Activated naive CD4-positive, alpha-beta T cell treated with anti-CD3 and anti-CD28 coated beads, Interleukin-2, amount 50 U/mL, for 24 hours (primary cell): ENCODE measurements around the gene AVPR2.

Experiments
- H3K27ac Mint-ChIP-seq: one replicate; pipeline ENCODE4 v1.8.0; 2021; ENCODE audit warnings: mild to moderate bottlenecking, mixed read lengths
- H3K27me3 Mint-ChIP-seq: one replicate; pipeline ENCODE4 v1.8.0; 2021; ENCODE audit warnings: mixed read lengths
- H3K36me3 Mint-ChIP-seq: one replicate; pipeline ENCODE4 v1.8.0; 2021; ENCODE audit warnings: mixed read lengths
- H3K4me1 Mint-ChIP-seq: one replicate; pipeline ENCODE4 v1.8.0; 2021; ENCODE audit warnings: mixed read lengths
- H3K4me3 Mint-ChIP-seq: one replicate; pipeline ENCODE4 v1.8.0; 2021; ENCODE audit warnings: mild to moderate bottlenecking, mixed read lengths
- H3K9me3 Mint-ChIP-seq: one replicate; pipeline ENCODE4 v1.8.0; 2021; ENCODE audit warnings: mixed read lengths

The AVPR2 gene

GRCh38 chrX:153897899-153898298 is 6.6 kb upstream of the AVPR2 start:
- Mint-ChIP-seq H3K9me3 (no peaks in the 10 kb centered on the region), H3K4me3 (no peak overlapping the region), H3K27ac (no peak overlapping the region), H3K4me1 (peaks cover 18% of the 10 kb centered on the region), H3K36me3 (no peaks in the 10 kb centered on the region), H3K27me3 (no peaks in the 10 kb centered on the region)

- no peaks in the 10 kb centered on the region for H3K36me3 Mint-ChIP-seq
- H3K4me1 Mint-ChIP-seq: peaks cover 34% of the 10 kb centered on the region
- peak overlapping the region; percentile 71 for H3K4me3 Mint-ChIP-seq
- H3K27ac Mint-ChIP-seq: peak overlapping the region; percentile 38
- no peaks in the 10 kb centered on the region for H3K9me3 Mint-ChIP-seq
- no peaks in the 10 kb centered on the region for H3K27me3 Mint-ChIP-seq
Observed at GRCh38 chrX:153900831-153901752, 3.4 kb upstream of the AVPR2 start.

GRCh38 chrX:153901753-153902140 is 2.7 kb upstream of the AVPR2 start:
- Mint-ChIP-seq H3K27me3 (no peaks in the 10 kb centered on the region), H3K27ac (peak overlapping the region; percentile 68), H3K36me3 (no peaks in the 10 kb centered on the region), H3K4me3 (peak overlapping the region; percentile 48), H3K4me1 (peaks cover 34% of the 10 kb centered on the region), H3K9me3 (no peaks in the 10 kb centered on the region)

- Mint-ChIP-seq H3K4me1 (peaks cover 34% of the 10 kb centered on the region), H3K36me3 (no peaks in the 10 kb centered on the region), H3K27ac (peak overlapping the region; percentile 35), H3K27me3 (no peaks in the 10 kb centered on the region), H3K4me3 (no peak overlapping the region), H3K9me3 (no peaks in the 10 kb centered on the region)
Observed at GRCh38 chrX:153902385-153902784, 2.1 kb upstream of the AVPR2 start.

- Mint-ChIP-seq H3K4me3 (peak overlapping the region; percentile 39), H3K27ac (peak overlapping the region; percentile 21), H3K4me1 (peaks cover 34% of the 10 kb centered on the region), H3K27me3 (no peaks in the 10 kb centered on the region), H3K36me3 (no peaks in the 10 kb centered on the region), H3K9me3 (no peaks in the 10 kb centered on the region)
Observed at GRCh38 chrX:153903238-153903980, 1.1 kb upstream of the AVPR2 start.

GRCh38 chrX:153905481-153906095 is 1.1 kb downstream of the AVPR2 start:
- no peaks in the 10 kb centered on the region for H3K9me3 Mint-ChIP-seq
- no peaks in the 10 kb centered on the region for H3K27me3 Mint-ChIP-seq
- H3K4me3 Mint-ChIP-seq: no peak overlapping the region
- peaks cover 33% of the 10 kb centered on the region for H3K4me1 Mint-ChIP-seq
- H3K27ac Mint-ChIP-seq: no peak overlapping the region
- H3K36me3 Mint-ChIP-seq: no peaks in the 10 kb centered on the region

- Mint-ChIP-seq H3K4me3 (no peak overlapping the region), H3K9me3 (no peaks in the 10 kb centered on the region), H3K36me3 (no peaks in the 10 kb centered on the region), H3K27ac (peak overlapping the region; percentile 35), H3K4me1 (peaks cover 25% of the 10 kb centered on the region), H3K27me3 (no peaks in the 10 kb centered on the region)
Observed at GRCh38 chrX:153906126-153906917, 1.8 kb downstream of the AVPR2 start.

GRCh38 chrX:153907456-153907855 is 3.0 kb downstream of the AVPR2 start:
- Mint-ChIP-seq H3K27ac (no peak overlapping the region), H3K9me3 (no peaks in the 10 kb centered on the region), H3K36me3 (no peaks in the 10 kb centered on the region), H3K4me1 (peaks cover 24% of the 10 kb centered on the region), H3K27me3 (no peaks in the 10 kb centered on the region), H3K4me3 (no peak overlapping the region)

GRCh38 chrX:153908219-153908860 is 3.9 kb downstream of the AVPR2 start:
- H3K4me1 Mint-ChIP-seq: peaks cover 18% of the 10 kb centered on the region
- H3K4me3 Mint-ChIP-seq: no peak overlapping the region
- no peaks in the 10 kb centered on the region for H3K27me3 Mint-ChIP-seq
- H3K9me3 Mint-ChIP-seq: no peaks in the 10 kb centered on the region
- H3K36me3 Mint-ChIP-seq: no peaks in the 10 kb centered on the region
- no peak overlapping the region for H3K27ac Mint-ChIP-seq

GRCh38 chrX:153909024-153909979 is 4.8 kb downstream of the AVPR2 start:
- Mint-ChIP-seq H3K4me3 (no peak overlapping the region), H3K9me3 (no peaks in the 10 kb centered on the region), H3K36me3 (no peaks in the 10 kb centered on the region), H3K27me3 (no peaks in the 10 kb centered on the region), H3K27ac (no peak overlapping the region), H3K4me1 (peaks cover 11% of the 10 kb centered on the region)

GRCh38 chrX:153909980-153910360 is 5.5 kb downstream of the AVPR2 start:
- Mint-ChIP-seq H3K4me3 (no peak overlapping the region), H3K27ac (no peak overlapping the region), H3K36me3 (no peaks in the 10 kb centered on the region), H3K27me3 (no peaks in the 10 kb centered on the region), H3K9me3 (no peaks in the 10 kb centered on the region), H3K4me1 (peaks cover 7% of the 10 kb centered on the region)

GRCh38 chrX:153910446-153910845 is 6.0 kb downstream of the AVPR2 start:
- Mint-ChIP-seq H3K27ac (no peak overlapping the region), H3K4me3 (no peak overlapping the region), H3K9me3 (no peaks in the 10 kb centered on the region), H3K27me3 (no peaks in the 10 kb centered on the region), H3K36me3 (no peaks in the 10 kb centered on the region), H3K4me1 (peaks cover 7% of the 10 kb centered on the region)

GRCh38 chrX:153911798-153912197 is 7.3 kb downstream of the AVPR2 start:
- H3K4me1 Mint-ChIP-seq: peaks cover 7% of the 10 kb centered on the region
- no peaks in the 10 kb centered on the region for H3K36me3 Mint-ChIP-seq
- H3K27me3 Mint-ChIP-seq: no peaks in the 10 kb centered on the region
- H3K27ac Mint-ChIP-seq: peak overlapping the region; percentile 91
- H3K4me3 Mint-ChIP-seq: peak overlapping the region; percentile 9
- no peaks in the 10 kb centered on the region for H3K9me3 Mint-ChIP-seq

- Mint-ChIP-seq H3K27ac (no peak overlapping the region), H3K9me3 (no peaks in the 10 kb centered on the region), H3K27me3 (no peaks in the 10 kb centered on the region), H3K4me1 (peaks cover 7% of the 10 kb centered on the region), H3K36me3 (no peaks in the 10 kb centered on the region), H3K4me3 (no peak overlapping the region)
Observed at GRCh38 chrX:153913211-153913610, 8.7 kb downstream of the AVPR2 start.
